Tibial nerve (tissue), 4 donors: ENCODE data around the gene KIAA0040. TPM values are rescaled to one million over a fixed set of nuclear protein-coding genes. Genes with fewer than 3 reads are reported as not detected.

ENCODE experiments used
- DNase-seq, 2 donors: peaks; one replicate each; pipeline ENCODE4 v3.0.0-alpha.2; 2019; ENCODE audit warnings: low spot score in 2 of 2
- H3K27ac ChIP-seq, 4 donors: fragments of 200-600 bp; sonication (generic) in 3 of 4; one replicate each; pipeline ENCODE4 v1.5.1; 2017 to 2019; ENCODE audit warnings: mild to moderate bottlenecking in 1 of 4
- H3K27me3 ChIP-seq, 2 donors: fragments of 200-600 bp; sonication (generic) in 1 of 2; one replicate each; pipeline versions ENCODE4 v1.5.1 to v1.6.0; 2017 to 2019
- H3K36me3 ChIP-seq, 3 donors: fragments of 200-600 bp; sonication (generic); one replicate each; pipeline ENCODE4 v1.5.1; 2018 to 2019
- H3K4me1 ChIP-seq, 4 donors: fragments of 200-600 bp; sonication (generic) in 3 of 4; one replicate each; pipeline ENCODE4 v1.5.1; 2017 to 2019
- H3K4me3 ChIP-seq, 4 donors: fragments of 200-600 bp; sonication (generic) in 3 of 4; one replicate each; pipeline ENCODE4 v1.5.1; 2017 to 2019; ENCODE audit warnings: mild to moderate bottlenecking in 1 of 4, moderate library complexity in 1 of 4
- H3K9me3 ChIP-seq, 4 donors: fragments of 200-600 bp; sonication (generic) in 3 of 4; one replicate each; pipeline ENCODE4 v1.5.1; 2017 to 2019
- EP300 ChIP-seq, 2 donors: sonication (generic); formaldehyde crosslinking; IDR thresholded peaks; one replicate each; pipeline ENCODE4 v1.6.1; 2017; ENCODE audit warnings: antibody characterized with exemption in 2 of 2, mild to moderate bottlenecking in 1 of 2
- POLR2A ChIP-seq, 2 donors: fragments of 450-650 bp; IDR thresholded peaks; one replicate each; pipeline ENCODE4 v1.6.1; 2017; ENCODE audit warnings: antibody characterized with exemption in 2 of 2, mild to moderate bottlenecking in 2 of 2, moderate library complexity in 2 of 2
- WGBS, 2 donors: methylation state at CpG; one replicate each; pipeline ENCODE4 v1.1.5; 2018; 5-methylcytosine and 5-hydroxymethylcytosine counted together
- total RNA-seq, 4 donors: library from RNA; depleted of rRNA; stranded (reverse); fragments of >200 nt; gene quantifications; one replicate each; pipeline ENCODE4 v1.1.0, GENCODE V29; 2016
- TF ChIP-seq, protein P1 (sequence below), 5 experiments: fragments of 200-600 bp in 3 of 5; fragments of 450-650 bp in 2 of 5; sonication (generic) in 3 of 5; IDR thresholded peaks; one replicate each; pipeline ENCODE4 v1.5.1; 2016 to 2019; ENCODE audit warnings: antibody characterized with exemption in 5 of 5, mild to moderate bottlenecking in 3 of 5, moderate library complexity in 2 of 5

KIAA0040 gene
- total RNA-seq, result 10 to 100 TPM; 16.9 to 28.8 (median 20.3) TPM

- Histone ChIP-seq H3K4me3 (peak within 1 kb of the TSS; percentile 49 to 76 (median 64)), H3K4me1 (peaks cover 0 to 51% (median 25%) of the 10 kb centered on the region in 4 donors), H3K9me3 (no peaks in the 10 kb centered on the region), H3K27me3 (no peaks in the 10 kb centered on the region), H3K27ac (peak within 1 kb of the TSS; percentile 61 to 87 (median 84)), H3K36me3 (no peaks in the 10 kb centered on the region)
- DNase-seq, result peak; percentile 56 to 59
- TF ChIP-seq, protein P1, sequence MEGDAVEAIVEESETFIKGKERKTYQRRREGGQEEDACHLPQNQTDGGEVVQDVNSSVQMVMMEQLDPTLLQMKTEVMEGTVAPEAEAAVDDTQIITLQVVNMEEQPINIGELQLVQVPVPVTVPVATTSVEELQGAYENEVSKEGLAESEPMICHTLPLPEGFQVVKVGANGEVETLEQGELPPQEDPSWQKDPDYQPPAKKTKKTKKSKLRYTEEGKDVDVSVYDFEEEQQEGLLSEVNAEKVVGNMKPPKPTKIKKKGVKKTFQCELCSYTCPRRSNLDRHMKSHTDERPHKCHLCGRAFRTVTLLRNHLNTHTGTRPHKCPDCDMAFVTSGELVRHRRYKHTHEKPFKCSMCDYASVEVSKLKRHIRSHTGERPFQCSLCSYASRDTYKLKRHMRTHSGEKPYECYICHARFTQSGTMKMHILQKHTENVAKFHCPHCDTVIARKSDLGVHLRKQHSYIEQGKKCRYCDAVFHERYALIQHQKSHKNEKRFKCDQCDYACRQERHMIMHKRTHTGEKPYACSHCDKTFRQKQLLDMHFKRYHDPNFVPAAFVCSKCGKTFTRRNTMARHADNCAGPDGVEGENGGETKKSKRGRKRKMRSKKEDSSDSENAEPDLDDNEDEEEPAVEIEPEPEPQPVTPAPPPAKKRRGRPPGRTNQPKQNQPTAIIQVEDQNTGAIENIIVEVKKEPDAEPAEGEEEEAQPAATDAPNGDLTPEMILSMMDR (IDR thresholded peaks at IDR 0.05), result peak in 1 of 5 experiments; percentile 24
- TF ChIP-seq EP300 (IDR thresholded peaks at IDR 0.05), result peak in 1 of 2 donors; percentile 32
- TF ChIP-seq POLR2A (IDR thresholded peaks at IDR 0.05), result peak in 1 of 2 donors; percentile 27
- WGBS, 2 donors, result 8 to 13% methylated on average over 26 to 36 of the region's 62 CpGs
Observed at GRCh38 chr1:175192630-175193526, at the start of gene KIAA0040. KIAA0040 (minus strand) TSS chr1:175192776; CDS start chr1:175161013, 31,763 bp downstream.

- no peak overlapping the region for H3K27ac ChIP-seq
- no peak overlapping the region for H3K4me3 ChIP-seq
- no peaks in the 10 kb centered on the region for H3K4me1 ChIP-seq
- WGBS, 2 donors, result 91 to 92% methylated on average over 1 of the region's 1 CpG
- peaks cover 0 to 12% (median 0%) of the 10 kb centered on the region in 4 donors for H3K9me3 ChIP-seq
- H3K36me3 ChIP-seq, result no peaks in the 10 kb centered on the region
- TF ChIP-seq, protein P1 (IDR thresholded peaks at IDR 0.05), result no peak
- TF ChIP-seq EP300 (IDR thresholded peaks at IDR 0.05) (no peak), POLR2A (IDR thresholded peaks at IDR 0.05) (no peak)
- H3K27me3 ChIP-seq, result no peaks in the 10 kb centered on the region
- DNase-seq, result no peak
Observed at GRCh38 chr1:175237389-175237788, 44.8 kb upstream of the KIAA0040 start.

GRCh38 chr1:175234639-175235038 lies 42.1 kb upstream of the KIAA0040 start:
- peaks cover 0 to 12% (median 0%) of the 10 kb centered on the region in 4 donors for H3K9me3 ChIP-seq
- no peak for TF ChIP-seq EP300 (IDR thresholded peaks at IDR 0.05)
- TF ChIP-seq, protein P1 (IDR thresholded peaks at IDR 0.05), result no peak
- no peak for TF ChIP-seq POLR2A (IDR thresholded peaks at IDR 0.05)
- no peaks in the 10 kb centered on the region for H3K36me3 ChIP-seq

GRCh38 chr1:175232335-175232734 lies 39.8 kb upstream of the KIAA0040 start:
- H3K27ac ChIP-seq, result no peak overlapping the region
- H3K27me3 ChIP-seq, result no peaks in the 10 kb centered on the region
- 32 to 38% methylated on average over 2 of the region's 2 CpGs for WGBS, 2 donors
- no peaks in the 10 kb centered on the region for H3K9me3 ChIP-seq
- DNase-seq, result no peak
- no peaks in the 10 kb centered on the region for H3K36me3 ChIP-seq
- TF ChIP-seq POLR2A (IDR thresholded peaks at IDR 0.05), result no peak
- no peak for TF ChIP-seq EP300 (IDR thresholded peaks at IDR 0.05)
- TF ChIP-seq, protein P1 (IDR thresholded peaks at IDR 0.05), result no peak
- no peaks in the 10 kb centered on the region for H3K4me1 ChIP-seq
- H3K4me3 ChIP-seq, result no peak overlapping the region

More at GRCh38 chr1:175234639-175235038, 42.1 kb upstream of the KIAA0040 start:
- no peak overlapping the region for H3K4me3 ChIP-seq
- no peaks in the 10 kb centered on the region for H3K27me3 ChIP-seq
- no peak for DNase-seq
- H3K4me1 ChIP-seq, result no peaks in the 10 kb centered on the region
- 73 to 80% methylated on average over 3 of the region's 3 CpGs for WGBS, 2 donors
- H3K27ac ChIP-seq, result no peak overlapping the region

GRCh38 chr1:175225805-175226129 lies 33.2 kb upstream of the KIAA0040 start:
- TF ChIP-seq EP300 (IDR thresholded peaks at IDR 0.05) (no peak), POLR2A (IDR thresholded peaks at IDR 0.05) (no peak)
- TF ChIP-seq, protein P1 (IDR thresholded peaks at IDR 0.05), result no peak
- Histone ChIP-seq H3K4me3 (no peak overlapping the region), H3K36me3 (no peaks in the 10 kb centered on the region), H3K27ac (no peak overlapping the region), H3K9me3 (no peaks in the 10 kb centered on the region), H3K4me1 (peaks cover 0 to 14% (median 2%) of the 10 kb centered on the region in 4 donors), H3K27me3 (no peaks in the 10 kb centered on the region)
- no peak for DNase-seq
- 0 to 35% methylated on average over 1 of the region's 1 CpG for WGBS, 2 donors
